IPS-18a (cell line): ENCODE results near the gene NFAM1.

ENCODE experiments used
- H3K27ac ChIP-seq: one replicate; pipeline ENCODE4 v1.5.1; 2013; ENCODE audit warnings: low read length
- H3K27me3 ChIP-seq: one replicate; pipeline ENCODE4 v1.6.1; 2013; ENCODE audit warnings: mild to moderate bottlenecking, low read length; ENCODE audit not compliant: control insufficient read depth, insufficient read depth
- H3K36me3 ChIP-seq: one replicate; pipeline ENCODE4 v1.6.1; 2013; ENCODE audit warnings: low read depth, low read length; ENCODE audit not compliant: control insufficient read depth
- H3K4me1 ChIP-seq: one replicate; pipeline ENCODE4 v1.6.1; 2013; ENCODE audit warnings: low read depth, low read length; ENCODE audit not compliant: control insufficient read depth
- H3K4me3 ChIP-seq: one replicate; pipeline ENCODE4 v1.5.1; 2013; ENCODE audit warnings: low read length
- H3K9ac ChIP-seq: one replicate; pipeline ENCODE4 v1.6.1; 2013; ENCODE audit warnings: mild to moderate bottlenecking, low read length, moderate library complexity
- H3K9me3 ChIP-seq: one replicate; pipeline ENCODE4 v1.6.1; 2013; ENCODE audit warnings: low read depth, low read length; ENCODE audit not compliant: control insufficient read depth

The NFAM1 gene

GRCh38 chr22:42452456-42452855 is 20.3 kb upstream of the NFAM1 start:
- Histone ChIP-seq H3K27ac (no peak overlapping the region), H3K4me1 (no peaks in the 10 kb centered on the region), H3K4me3 (no peak overlapping the region), H3K9ac (no peak overlapping the region), H3K9me3 (no peaks in the 10 kb centered on the region), H3K27me3 (no peaks in the 10 kb centered on the region), H3K36me3 (no peaks in the 10 kb centered on the region)

GRCh38 chr22:42451499-42452145 is 19.4 kb upstream of the NFAM1 start:
- no peak overlapping the region for H3K27ac ChIP-seq
- no peaks in the 10 kb centered on the region for H3K36me3 ChIP-seq
- H3K9me3 ChIP-seq = no peaks in the 10 kb centered on the region
- no peak overlapping the region for H3K4me3 ChIP-seq
- H3K9ac ChIP-seq = no peak overlapping the region
- no peaks in the 10 kb centered on the region for H3K27me3 ChIP-seq
- no peaks in the 10 kb centered on the region for H3K4me1 ChIP-seq

- Histone ChIP-seq H3K9me3 (no peaks in the 10 kb centered on the region), H3K4me1 (no peaks in the 10 kb centered on the region), H3K4me3 (no peak overlapping the region), H3K27me3 (no peaks in the 10 kb centered on the region), H3K36me3 (no peaks in the 10 kb centered on the region), H3K9ac (no peak overlapping the region), H3K27ac (no peak overlapping the region)
Measured at GRCh38 chr22:42450862-42451261, 18.7 kb upstream of the NFAM1 start.

GRCh38 chr22:42446151-42446550 is 13.9 kb upstream of the NFAM1 start:
- H3K9ac ChIP-seq = no peak overlapping the region
- H3K27me3 ChIP-seq = peaks cover 4% of the 10 kb centered on the region
- no peak overlapping the region for H3K27ac ChIP-seq
- H3K4me1 ChIP-seq = no peaks in the 10 kb centered on the region
- no peaks in the 10 kb centered on the region for H3K9me3 ChIP-seq
- H3K36me3 ChIP-seq = no peaks in the 10 kb centered on the region
- no peak overlapping the region for H3K4me3 ChIP-seq

GRCh38 chr22:42444077-42444904 is 12.1 kb upstream of the NFAM1 start:
- Histone ChIP-seq H3K9me3 (no peaks in the 10 kb centered on the region), H3K27ac (no peak overlapping the region), H3K27me3 (peaks cover 17% of the 10 kb centered on the region), H3K4me1 (peaks cover 16% of the 10 kb centered on the region), H3K36me3 (no peaks in the 10 kb centered on the region), H3K9ac (no peak overlapping the region), H3K4me3 (peak overlapping the region; percentile 43)

- no peak overlapping the region for H3K9ac ChIP-seq
- no peaks in the 10 kb centered on the region for H3K9me3 ChIP-seq
- peaks cover 22% of the 10 kb centered on the region for H3K27me3 ChIP-seq
- H3K4me1 ChIP-seq = peaks cover 20% of the 10 kb centered on the region
- H3K36me3 ChIP-seq = no peaks in the 10 kb centered on the region
- peak overlapping the region; percentile 43 for H3K4me3 ChIP-seq
- H3K27ac ChIP-seq = no peak overlapping the region
Measured at GRCh38 chr22:42443240-42444076, 11.3 kb upstream of the NFAM1 start.

GRCh38 chr22:42442748-42443147 is 10.5 kb upstream of the NFAM1 start:
- Histone ChIP-seq H3K27ac (no peak overlapping the region), H3K27me3 (peaks cover 22% of the 10 kb centered on the region), H3K4me3 (no peak overlapping the region), H3K9ac (no peak overlapping the region), H3K36me3 (no peaks in the 10 kb centered on the region), H3K9me3 (no peaks in the 10 kb centered on the region), H3K4me1 (peaks cover 20% of the 10 kb centered on the region)

- H3K27me3 ChIP-seq = peaks cover 22% of the 10 kb centered on the region
- H3K9ac ChIP-seq = no peak overlapping the region
- H3K4me3 ChIP-seq = no peak overlapping the region
- H3K4me1 ChIP-seq = peaks cover 20% of the 10 kb centered on the region
- no peaks in the 10 kb centered on the region for H3K36me3 ChIP-seq
- no peak overlapping the region for H3K27ac ChIP-seq
- no peaks in the 10 kb centered on the region for H3K9me3 ChIP-seq
Measured at GRCh38 chr22:42440728-42441127, 8.5 kb upstream of the NFAM1 start.

- Histone ChIP-seq H3K36me3 (no peaks in the 10 kb centered on the region), H3K9me3 (no peaks in the 10 kb centered on the region), H3K27me3 (peaks cover 22% of the 10 kb centered on the region), H3K4me3 (no peak overlapping the region), H3K9ac (no peak overlapping the region), H3K4me1 (peaks cover 20% of the 10 kb centered on the region), H3K27ac (no peak overlapping the region)
Measured at GRCh38 chr22:42439821-42440674, 7.8 kb upstream of the NFAM1 start.

GRCh38 chr22:42439021-42439567 is 6.9 kb upstream of the NFAM1 start:
- Histone ChIP-seq H3K27me3 (peaks cover 22% of the 10 kb centered on the region), H3K9me3 (no peaks in the 10 kb centered on the region), H3K4me3 (no peak overlapping the region), H3K4me1 (peaks cover 20% of the 10 kb centered on the region), H3K36me3 (no peaks in the 10 kb centered on the region), H3K27ac (no peak overlapping the region), H3K9ac (no peak overlapping the region)
